ENCODE measurements around the gene ARPP19. TPM values are rescaled to one million over a fixed set of nuclear protein-coding genes. Genes with fewer than 3 reads are reported as not detected.

The ARPP19 gene
- total RNA-seq, 3 donors from 2014 or later (not counting 1 experiment from before 2014, with no cell fraction given), result 110 to 147 (median 121) TPM

DNA sequence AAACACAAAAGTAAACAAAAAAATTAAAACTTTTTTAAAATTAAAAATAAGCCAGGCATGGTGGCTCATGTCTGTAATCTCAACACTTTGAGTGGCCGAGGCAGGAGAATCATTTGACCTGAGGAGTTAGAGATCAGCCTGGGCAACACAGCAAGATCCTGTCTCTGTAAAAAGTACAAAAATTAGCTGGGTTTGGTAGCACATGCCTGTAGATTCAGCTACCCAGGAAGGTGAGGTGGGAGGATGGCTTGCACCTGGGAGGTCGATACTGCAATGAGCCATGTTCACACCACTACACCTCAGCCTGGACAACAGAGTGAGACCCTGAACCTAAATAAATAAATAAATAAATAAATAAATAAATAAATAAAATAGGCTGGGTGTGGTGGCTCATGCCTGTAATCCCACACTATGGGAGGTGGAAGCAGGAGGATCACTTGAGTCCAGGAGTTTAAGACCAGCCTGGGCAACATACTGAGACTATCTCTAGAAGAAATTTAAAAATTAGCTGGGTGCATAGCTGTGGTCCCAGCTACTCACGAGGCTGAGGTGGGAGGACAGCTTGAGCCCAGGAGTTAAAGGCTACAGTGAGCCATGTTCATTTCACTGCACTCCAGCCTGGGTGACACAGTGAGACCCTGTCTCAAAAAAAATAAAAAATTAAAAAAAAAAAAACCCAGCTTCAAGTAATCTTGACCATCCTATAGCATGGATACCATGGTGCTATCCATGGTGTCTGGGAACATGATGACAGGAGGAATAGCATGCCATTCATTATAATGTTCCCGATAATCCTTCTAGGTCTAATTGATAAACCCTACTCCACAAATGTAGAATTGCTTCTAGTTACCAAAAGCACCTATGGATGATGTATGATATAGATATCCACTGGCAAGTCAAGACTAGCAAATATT is 44.4 kb downstream of the ARPP19 start:
- H3K36me3 ChIP-seq (ENCODE audit: control insufficient read depth, insufficient read depth, low read length), result no peaks in the 10 kb centered on the region
- H3K9me3 ChIP-seq (ENCODE audit: control insufficient read depth, insufficient read depth, low read length), result no peaks in the 10 kb centered on the region
- DNase-seq, result no peak
- H3K4me3 Mint-ChIP-seq, result no peak overlapping the region
- 91% methylated on average over 2 of the region's 4 CpGs for WGBS (ENCODE audit: insufficient coverage)
- H3K9me3 Mint-ChIP-seq, result no peaks in the 10 kb centered on the region
- no peak overlapping the region for H3K4me3 ChIP-seq (ENCODE audit: low read length)
- H3K27me3 ChIP-seq (ENCODE audit: control insufficient read depth, insufficient read depth, low read length), result no peaks in the 10 kb centered on the region
- no peaks in the 10 kb centered on the region for H3K27me3 Mint-ChIP-seq (ENCODE audit: low read depth in 2 of 2)
- TF ChIP-seq, protein P1, sequence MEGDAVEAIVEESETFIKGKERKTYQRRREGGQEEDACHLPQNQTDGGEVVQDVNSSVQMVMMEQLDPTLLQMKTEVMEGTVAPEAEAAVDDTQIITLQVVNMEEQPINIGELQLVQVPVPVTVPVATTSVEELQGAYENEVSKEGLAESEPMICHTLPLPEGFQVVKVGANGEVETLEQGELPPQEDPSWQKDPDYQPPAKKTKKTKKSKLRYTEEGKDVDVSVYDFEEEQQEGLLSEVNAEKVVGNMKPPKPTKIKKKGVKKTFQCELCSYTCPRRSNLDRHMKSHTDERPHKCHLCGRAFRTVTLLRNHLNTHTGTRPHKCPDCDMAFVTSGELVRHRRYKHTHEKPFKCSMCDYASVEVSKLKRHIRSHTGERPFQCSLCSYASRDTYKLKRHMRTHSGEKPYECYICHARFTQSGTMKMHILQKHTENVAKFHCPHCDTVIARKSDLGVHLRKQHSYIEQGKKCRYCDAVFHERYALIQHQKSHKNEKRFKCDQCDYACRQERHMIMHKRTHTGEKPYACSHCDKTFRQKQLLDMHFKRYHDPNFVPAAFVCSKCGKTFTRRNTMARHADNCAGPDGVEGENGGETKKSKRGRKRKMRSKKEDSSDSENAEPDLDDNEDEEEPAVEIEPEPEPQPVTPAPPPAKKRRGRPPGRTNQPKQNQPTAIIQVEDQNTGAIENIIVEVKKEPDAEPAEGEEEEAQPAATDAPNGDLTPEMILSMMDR (IDR thresholded peaks at IDR 0.05), result no peak
- intact Hi-C loops (cut with micrococcal nuclease), result loop anchor here (10.0 kb wide), 1 partner anchor 210 kb away; no protein-coding TSS in a partner anchor
- no peak for ATAC-seq
- H3K4me1 ChIP-seq (ENCODE audit: control insufficient read depth, insufficient read depth, low read length), result peaks cover 9% of the 10 kb centered on the region
- no peak overlapping the region for H3K27ac Mint-ChIP-seq
- no peak overlapping the region for H3K27ac ChIP-seq (ENCODE audit: low read length)
- H3K36me3 Mint-ChIP-seq, result no peaks in the 10 kb centered on the region
- H3K4me1 Mint-ChIP-seq, result peaks cover 32 to 42% of the 10 kb centered on the region in 2 donors

DNA sequence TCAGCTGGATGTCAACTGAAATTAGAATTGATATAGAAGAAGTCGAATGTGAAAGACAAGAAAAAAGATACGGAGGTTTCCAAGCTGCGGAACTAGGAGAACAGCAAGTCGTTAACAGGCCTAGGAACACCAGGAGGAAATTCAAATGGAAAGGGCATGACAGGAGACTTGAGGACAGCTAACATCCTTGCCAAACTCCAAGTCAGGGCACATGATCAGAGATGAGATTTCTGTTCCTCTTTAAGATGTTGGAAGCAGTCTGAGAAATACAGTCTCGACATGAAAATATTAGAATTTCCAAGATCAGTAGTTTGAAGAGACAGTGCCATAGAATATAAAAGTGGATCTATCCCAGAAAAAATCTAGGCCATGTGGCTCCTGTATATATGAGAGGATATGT is 45.2 kb downstream of the ARPP19 start:
- H3K27ac Mint-ChIP-seq, result no peak overlapping the region
- no peak overlapping the region for H3K27ac ChIP-seq (ENCODE audit: low read length)
- intact Hi-C loops (cut with micrococcal nuclease), result loop anchor here (10.0 kb wide), 1 partner anchor 211 kb away; no protein-coding TSS in a partner anchor

DNA sequence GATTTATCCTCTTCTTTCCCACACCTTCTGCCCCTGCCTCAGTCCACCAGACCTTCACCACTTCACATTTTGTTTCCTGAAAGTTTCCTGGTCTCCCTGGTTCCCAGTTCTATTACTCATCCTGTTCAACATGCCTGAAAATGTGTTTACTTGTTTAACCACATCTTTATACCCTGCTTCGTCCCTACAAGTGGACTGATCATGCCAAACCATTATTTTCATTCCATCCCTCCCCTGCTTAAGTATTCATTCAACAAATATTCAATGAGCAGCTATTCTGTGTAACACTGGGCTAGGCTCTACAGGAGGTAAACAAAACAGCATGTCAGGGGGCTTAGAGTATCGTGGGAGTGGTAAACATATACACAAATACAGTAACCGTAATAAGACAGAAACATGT is 45.6 kb downstream of the ARPP19 start:
- TF ChIP-seq, protein P1 (IDR thresholded peaks at IDR 0.05), result no peak
- Mint-ChIP-seq H3K9me3 (no peaks in the 10 kb centered on the region), H3K4me3 (no peak overlapping the region), H3K27ac (no peak overlapping the region), H3K27me3 (ENCODE audit: low read depth in 2 of 2) (no peaks in the 10 kb centered on the region), H3K4me1 (peaks cover 37 to 48% of the 10 kb centered on the region in 2 donors), H3K36me3 (no peaks in the 10 kb centered on the region)
- H3K27ac ChIP-seq (ENCODE audit: low read length), result no peak overlapping the region
- no peaks in the 10 kb centered on the region for H3K27me3 ChIP-seq (ENCODE audit: control insufficient read depth, insufficient read depth, low read length)
- ATAC-seq (no peak), DNase-seq (no peak)
- peaks cover 4% of the 10 kb centered on the region for H3K4me1 ChIP-seq (ENCODE audit: control insufficient read depth, insufficient read depth, low read length)
- 100% methylated on average over 3 of the region's 3 CpGs for WGBS (ENCODE audit: insufficient coverage)
- H3K36me3 ChIP-seq (ENCODE audit: control insufficient read depth, insufficient read depth, low read length), result no peaks in the 10 kb centered on the region
- H3K4me3 ChIP-seq (ENCODE audit: low read length), result no peak overlapping the region
- H3K9me3 ChIP-seq (ENCODE audit: control insufficient read depth, insufficient read depth, low read length), result no peaks in the 10 kb centered on the region
- intact Hi-C loops (cut with micrococcal nuclease), result loop anchor here (10.0 kb wide), 1 partner anchor 212 kb away; no protein-coding TSS in a partner anchor

More for the DNA sequence above, 45.2 kb downstream of the ARPP19 start:
- DNase-seq (no peak), ATAC-seq (no peak)
- peaks cover 37 to 48% of the 10 kb centered on the region in 2 donors for H3K4me1 Mint-ChIP-seq
- Histone ChIP-seq H3K27me3 (ENCODE audit: control insufficient read depth, insufficient read depth, low read length) (no peaks in the 10 kb centered on the region), H3K36me3 (ENCODE audit: control insufficient read depth, insufficient read depth, low read length) (no peaks in the 10 kb centered on the region), H3K9me3 (ENCODE audit: control insufficient read depth, insufficient read depth, low read length) (no peaks in the 10 kb centered on the region), H3K4me3 (ENCODE audit: low read length) (no peak overlapping the region), H3K4me1 (ENCODE audit: control insufficient read depth, insufficient read depth, low read length) (peaks cover 6% of the 10 kb centered on the region)
- no peaks in the 10 kb centered on the region for H3K36me3 Mint-ChIP-seq
- no peak overlapping the region for H3K4me3 Mint-ChIP-seq
- TF ChIP-seq, protein P1 (IDR thresholded peaks at IDR 0.05), result no peak
- no peaks in the 10 kb centered on the region for H3K9me3 Mint-ChIP-seq
- H3K27me3 Mint-ChIP-seq (ENCODE audit: low read depth in 2 of 2), result no peaks in the 10 kb centered on the region
- 96% methylated on average over 4 of the region's 5 CpGs for WGBS (ENCODE audit: insufficient coverage)
